Measurements from ENCODE around the gene SLC17A9.

SLC17A9 gene

GRCh38 chr20:62967149-62967501 is 14.6 kb downstream of the SLC17A9 start:
- DNase-seq (ENCODE audit: low read depth in 4 of 4, low spot score in 1 of 4), result no peak

- DNase-seq (ENCODE audit: low read depth in 4 of 4, low spot score in 1 of 4), result no peak
Measured at GRCh38 chr20:62967628-62968351, 15.3 kb downstream of the SLC17A9 start.

- no peak for DNase-seq (ENCODE audit: low read depth in 4 of 4, low spot score in 1 of 4)
Measured at GRCh38 chr20:62968378-62969178, 16.1 kb downstream of the SLC17A9 start.

- DNase-seq (ENCODE audit: low read depth in 4 of 4, low spot score in 1 of 4), result no peak
Measured at GRCh38 chr20:62969179-62969760, 16.8 kb downstream of the SLC17A9 start.

- DNase-seq (ENCODE audit: low read depth in 4 of 4, low spot score in 1 of 4), result no peak
Measured at GRCh38 chr20:62969939-62970306, 17.4 kb downstream of the SLC17A9 start.

- no peak for DNase-seq (ENCODE audit: low read depth in 4 of 4, low spot score in 1 of 4)
Measured at GRCh38 chr20:62970307-62971210, 18.1 kb downstream of the SLC17A9 start.

GRCh38 chr20:62971211-62971949 is 18.9 kb downstream of the SLC17A9 start:
- no peak for DNase-seq (ENCODE audit: low read depth in 4 of 4, low spot score in 1 of 4)

- DNase-seq (ENCODE audit: low read depth in 4 of 4, low spot score in 1 of 4), result peak; percentile 64 to 79 (median 71)
Measured at GRCh38 chr20:62971950-62972844, 19.7 kb downstream of the SLC17A9 start.

- no peak for DNase-seq (ENCODE audit: low read depth in 4 of 4, low spot score in 1 of 4)
Measured at GRCh38 chr20:62972845-62973745, 20.6 kb downstream of the SLC17A9 start.

- no peak for DNase-seq (ENCODE audit: low read depth in 4 of 4, low spot score in 1 of 4)
Measured at GRCh38 chr20:62975251-62975760, 22.8 kb downstream of the SLC17A9 start.

GRCh38 chr20:62975812-62976508 is 23.5 kb downstream of the SLC17A9 start:
- DNase-seq (ENCODE audit: low read depth in 4 of 4, low spot score in 1 of 4), result no peak

- DNase-seq (ENCODE audit: low read depth in 4 of 4, low spot score in 1 of 4), result no peak
Measured at GRCh38 chr20:62976886-62977285, 24.4 kb downstream of the SLC17A9 start.

- DNase-seq (ENCODE audit: low read depth in 4 of 4, low spot score in 1 of 4), result peak; percentile 42 to 66 (median 54)
Measured at GRCh38 chr20:62977613-62978560, 25.4 kb downstream of the SLC17A9 start.

- DNase-seq (ENCODE audit: low read depth in 4 of 4, low spot score in 1 of 4), result no peak
Measured at GRCh38 chr20:62978561-62978943, 26.0 kb downstream of the SLC17A9 start.

- DNase-seq (ENCODE audit: low read depth in 4 of 4, low spot score in 1 of 4), result no peak
Measured at GRCh38 chr20:62979310-62979709, 26.8 kb downstream of the SLC17A9 start.

- no peak for DNase-seq (ENCODE audit: low read depth in 4 of 4, low spot score in 1 of 4)
Measured at GRCh38 chr20:62979876-62980373, 27.4 kb downstream of the SLC17A9 start.

Measured in stimulated activated CD4-positive, alpha-beta T cell treated with anti-CD3 and anti-CD28 coated beads, Interleukin-1b, Interleukin-23, amount 100 ng/mL, for 24 hours (primary cell).